GM18873 (cell line): Measurements from ENCODE around the gene PDE3B.
A peak's percentile ranks its signal among the peaks of the same experiment; 100 is the strongest.
"Not testable (repeated sequence)": the region's sequence is repeated elsewhere in the genome, so short reads cannot be mapped to it uniquely, and the experiment has no call there.

ENCODE experiments used
- ATAC-seq: cut with Tn5 transposase; IDR thresholded peaks from one replicate; pipeline ENCODE4 v1.9.1; 2021; ENCODE audit warnings: mild to moderate bottlenecking, moderate library complexity, moderate number of reproducible peaks; ENCODE audit not compliant: unreplicated experiment, low FRiP score

The PDE3B gene

DNA sequence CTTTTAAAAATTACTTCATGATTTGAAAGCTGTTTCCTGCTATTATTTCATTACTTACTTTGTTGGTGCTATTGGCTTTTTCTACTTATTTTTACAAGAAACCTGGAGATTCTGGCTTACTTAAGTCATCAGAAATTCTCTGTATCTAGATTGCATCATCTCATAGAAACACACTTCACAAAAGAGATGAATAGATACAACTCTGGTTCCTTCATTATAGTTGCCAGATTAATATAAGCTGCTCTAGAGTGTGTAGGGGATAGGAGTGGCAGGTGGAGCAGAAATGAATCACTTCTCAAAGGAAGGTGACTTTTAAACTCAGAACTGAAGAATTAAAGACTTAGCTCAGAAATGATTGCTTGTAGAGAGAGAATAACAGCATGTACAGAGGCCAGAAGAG, 228.4 kb downstream of the PDE3B start:
- ATAC-seq: no peak

DNA sequence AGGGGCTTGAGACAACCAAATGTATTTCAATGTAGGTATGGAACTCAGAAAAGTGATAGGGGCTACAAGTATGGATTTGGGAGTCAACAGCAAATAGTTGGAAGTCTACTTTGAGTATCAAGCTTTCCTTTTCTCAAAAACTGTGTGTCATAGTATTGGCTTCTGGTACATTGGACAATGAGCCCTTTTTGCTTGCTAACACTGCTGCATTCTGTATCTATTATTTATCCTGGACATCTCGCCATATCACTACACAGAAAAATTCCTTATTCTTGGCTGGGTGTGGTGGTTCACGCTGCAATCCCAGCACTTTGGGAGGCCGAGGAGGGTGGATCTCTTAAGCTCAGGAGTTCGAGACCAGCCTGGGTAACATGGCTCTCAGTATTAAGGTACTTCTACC, 230.0 kb downstream of the PDE3B start:
- ATAC-seq: no peak

DNA sequence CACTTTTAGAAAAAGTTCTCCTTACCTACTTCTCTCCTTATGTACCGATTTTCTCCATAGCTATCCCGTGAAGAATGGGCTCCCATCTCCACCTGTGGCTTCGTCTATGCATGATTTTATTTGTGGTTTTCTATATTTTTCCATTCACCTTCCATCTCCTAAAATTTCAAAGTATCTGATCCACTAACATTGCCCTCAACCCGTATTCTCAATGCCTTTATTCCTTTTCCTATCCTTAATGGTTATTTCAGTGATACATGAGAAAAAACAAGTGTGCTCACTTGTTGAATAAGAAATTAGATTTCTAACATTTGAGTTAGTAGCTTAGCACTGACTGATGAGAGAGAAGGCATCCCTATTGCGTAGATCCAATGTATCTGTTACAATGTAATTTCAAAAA, 231.6 kb downstream of the PDE3B start:
- ATAC-seq: no peak

DNA sequence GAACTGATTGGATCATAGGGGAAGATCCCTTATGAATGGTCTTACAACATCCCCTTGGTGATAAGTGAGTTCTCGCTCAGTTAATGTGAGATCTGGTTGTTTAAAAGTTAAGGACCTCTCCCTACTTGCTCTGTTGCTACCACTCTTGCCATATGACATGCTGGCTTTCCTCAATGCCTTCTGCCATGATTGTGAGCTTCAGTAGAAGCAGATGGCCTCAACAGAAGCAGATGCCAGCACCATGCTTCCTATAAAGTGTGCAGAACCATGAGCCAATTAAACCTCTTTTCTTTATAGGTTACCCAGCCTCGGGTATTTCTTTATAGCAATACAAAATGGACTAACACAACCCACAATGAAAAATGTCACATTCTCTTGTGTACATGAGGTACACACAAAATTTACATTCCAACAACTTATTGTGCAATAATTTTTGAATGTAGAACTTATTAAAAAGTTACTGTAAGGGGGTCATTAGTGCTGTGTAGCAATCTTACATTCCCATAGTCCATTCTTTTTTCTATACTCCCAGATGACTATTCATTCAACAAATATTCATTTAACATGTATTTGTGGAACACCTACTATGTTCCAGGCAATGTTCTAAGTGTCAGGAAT, 238.1 kb downstream of the PDE3B start:
- no peak for ATAC-seq

DNA sequence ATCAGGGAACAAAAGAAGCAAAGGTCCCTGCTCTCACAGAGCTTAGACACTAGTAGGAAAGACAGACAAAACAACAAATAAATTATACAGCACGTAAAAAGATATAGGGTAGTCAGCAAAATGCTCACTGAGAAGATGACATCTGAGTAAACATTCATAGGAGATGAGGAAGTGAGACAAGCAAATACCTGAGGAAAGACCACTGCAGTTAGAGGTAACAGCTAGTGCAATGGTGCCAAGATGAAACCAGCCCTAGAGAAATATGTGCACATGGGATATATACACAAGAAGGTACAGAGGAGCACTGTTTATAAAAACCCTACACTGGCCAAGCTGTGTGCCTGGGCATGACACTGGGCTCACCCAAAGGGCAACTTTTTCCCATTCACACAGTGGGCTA, 238.6 kb downstream of the PDE3B start:
- no peak for ATAC-seq

DNA sequence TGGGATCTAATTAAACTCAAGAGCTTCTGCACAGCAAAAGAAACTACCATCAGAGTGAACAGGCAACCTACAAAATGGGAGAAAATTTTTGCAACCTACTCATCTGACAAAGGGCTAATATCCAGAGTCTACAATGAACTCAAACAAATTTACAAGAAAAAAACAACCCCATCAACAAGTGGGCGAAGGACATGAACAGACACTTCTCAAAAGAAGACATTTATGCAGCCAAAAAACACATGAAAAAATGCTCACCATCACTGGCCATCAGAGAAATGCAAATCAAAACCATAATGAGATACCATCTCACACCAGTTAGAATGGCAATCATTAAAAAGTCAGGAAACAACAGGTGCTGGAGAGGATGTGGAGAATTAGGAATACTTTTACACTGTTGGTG, 240.1 kb downstream of the PDE3B start:
- not testable (repeated sequence) for ATAC-seq

DNA sequence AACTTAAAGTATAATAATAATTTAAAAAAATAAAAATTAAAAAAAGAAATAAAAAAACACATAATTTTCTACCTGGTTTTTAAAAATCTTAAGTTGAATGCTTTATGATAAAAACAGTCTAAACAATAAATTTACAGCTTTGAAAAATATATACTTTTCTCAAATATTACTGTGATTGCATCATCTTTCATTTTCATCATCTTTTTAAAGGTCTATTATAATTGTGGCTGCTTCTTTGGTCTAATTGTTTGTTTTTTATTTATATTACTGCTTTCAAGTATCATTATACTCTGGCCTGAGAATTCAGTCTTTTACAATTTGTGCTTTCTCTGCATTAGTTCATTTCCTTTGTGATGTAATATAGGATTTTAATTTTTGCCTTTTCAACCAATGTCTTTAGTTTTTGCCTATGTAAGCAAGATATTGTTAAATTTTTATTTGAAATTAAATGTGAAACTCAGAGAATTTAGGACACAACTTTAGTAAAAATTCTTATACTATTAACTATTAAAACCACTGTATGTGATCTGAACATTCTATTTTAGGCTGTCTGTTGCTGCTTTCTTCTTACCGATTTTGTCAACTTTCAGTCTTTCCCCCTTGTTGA, 241.2 kb downstream of the PDE3B start:
- no peak for ATAC-seq

DNA sequence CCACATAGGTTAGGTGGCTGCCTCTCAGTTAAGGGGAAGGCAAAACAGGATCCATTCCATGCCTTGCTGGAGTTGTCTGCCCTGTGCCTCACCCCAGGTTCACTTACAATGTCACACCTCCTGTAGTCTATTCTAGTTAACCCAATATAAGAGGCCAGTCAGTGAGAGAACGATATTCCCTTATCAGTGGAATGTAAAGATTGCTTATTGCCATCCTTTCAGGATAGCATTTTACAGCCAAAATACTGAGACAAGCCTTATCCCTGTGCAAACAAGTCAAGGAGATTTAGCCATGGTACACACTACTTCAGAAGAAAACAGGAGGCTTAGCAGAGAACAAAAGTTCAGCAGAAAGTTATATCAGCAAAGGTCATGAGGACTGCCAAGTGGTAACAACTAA, 242.9 kb downstream of the PDE3B start:
- ATAC-seq: no peak

DNA sequence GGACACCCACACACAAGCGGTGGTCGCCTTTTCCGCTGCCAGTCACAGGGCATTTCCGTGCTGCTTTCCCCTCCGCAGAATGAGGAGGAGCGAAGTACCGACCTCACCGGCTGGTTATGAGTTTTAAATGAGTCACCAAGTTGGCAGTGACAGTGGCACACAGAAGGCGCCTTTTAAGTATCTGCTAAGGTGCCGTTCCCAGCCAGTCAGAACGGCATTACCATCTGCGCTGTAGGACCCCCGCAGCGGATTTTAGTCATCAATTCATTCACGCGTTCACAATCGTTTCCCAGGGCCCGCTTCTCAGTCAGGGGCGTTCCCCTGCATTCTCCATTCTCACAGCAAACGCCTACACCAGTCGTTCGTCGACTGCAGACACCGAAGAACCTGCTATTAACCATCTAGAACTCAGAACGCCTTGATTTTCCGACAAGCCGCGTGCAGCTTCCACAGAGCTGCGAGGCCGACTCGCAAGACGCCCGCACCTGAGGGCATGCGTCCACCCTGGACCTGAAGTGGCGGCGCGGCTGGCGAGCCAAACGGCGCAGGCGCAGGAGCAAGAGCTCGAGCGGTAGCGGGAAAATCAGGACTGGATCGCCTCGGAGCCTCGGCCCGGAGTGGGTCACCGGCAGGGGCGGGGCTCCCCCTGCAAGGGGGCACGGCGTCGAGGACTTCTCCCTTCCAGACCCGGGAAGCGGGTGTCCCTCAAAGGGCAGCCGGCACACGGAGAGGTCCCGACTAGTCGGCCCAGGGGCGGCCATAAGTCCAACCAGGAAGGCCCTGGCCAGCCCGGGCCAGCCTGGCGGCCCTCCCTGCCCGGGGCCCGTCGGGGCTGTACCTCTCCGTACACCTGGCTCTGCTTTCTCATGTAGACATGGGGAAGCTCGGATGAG, 247.8 kb downstream of the PDE3B start:
- peak; percentile 48 for ATAC-seq

DNA sequence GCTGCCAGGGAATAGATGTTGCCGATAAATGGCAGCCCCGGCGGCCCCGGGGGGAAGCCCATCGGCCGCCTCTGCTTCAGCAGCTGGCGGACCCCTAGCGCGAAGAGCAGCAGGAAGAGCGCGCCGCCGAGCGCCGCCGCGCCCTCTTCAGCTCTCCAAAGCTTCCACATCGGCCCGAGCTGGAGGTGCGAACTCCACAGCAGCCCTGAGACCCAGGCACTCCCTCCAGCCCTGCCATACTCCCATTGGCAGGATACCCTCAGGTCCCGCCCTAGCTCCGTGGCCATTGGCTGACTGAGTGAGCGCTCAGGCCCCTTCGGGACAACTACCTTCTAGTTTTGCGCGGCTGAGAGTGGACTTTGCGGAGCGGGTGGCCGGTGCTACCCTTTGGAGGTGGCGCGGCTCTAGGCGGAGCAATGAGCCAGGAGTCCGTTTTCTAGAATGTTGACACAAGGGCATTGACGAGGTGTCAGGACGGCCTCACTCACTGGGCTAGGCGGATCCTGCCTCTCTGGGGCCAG, 248.5 kb downstream of the PDE3B start, which contains the start of gene CYP2R1:
Gene CYP2R1, minus strand, starts transcription at position 196 of the 521 bp plus-strand sequence. Its CDS starts 26 bp downstream, at position 170.
- ATAC-seq: peak; percentile 95

DNA sequence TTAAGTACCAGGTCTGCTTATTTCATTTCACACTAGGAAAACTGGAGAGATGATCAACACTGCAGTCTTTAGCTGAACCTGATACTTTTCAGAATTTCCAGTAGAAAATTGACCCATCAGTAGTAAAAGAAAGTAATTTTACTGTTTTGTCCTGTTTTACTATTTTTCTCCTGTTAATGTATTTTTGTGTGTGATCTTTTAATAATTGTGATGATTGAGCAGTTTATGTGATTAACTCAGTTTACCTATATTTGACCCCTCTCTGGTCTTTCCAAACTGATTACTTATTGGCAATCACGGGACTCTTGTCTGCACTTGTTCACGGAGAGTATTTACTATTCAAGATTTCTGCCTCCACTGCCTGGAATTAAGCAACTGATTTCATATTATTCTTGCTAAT, 249.0 kb downstream of the PDE3B start:
- no peak for ATAC-seq

DNA sequence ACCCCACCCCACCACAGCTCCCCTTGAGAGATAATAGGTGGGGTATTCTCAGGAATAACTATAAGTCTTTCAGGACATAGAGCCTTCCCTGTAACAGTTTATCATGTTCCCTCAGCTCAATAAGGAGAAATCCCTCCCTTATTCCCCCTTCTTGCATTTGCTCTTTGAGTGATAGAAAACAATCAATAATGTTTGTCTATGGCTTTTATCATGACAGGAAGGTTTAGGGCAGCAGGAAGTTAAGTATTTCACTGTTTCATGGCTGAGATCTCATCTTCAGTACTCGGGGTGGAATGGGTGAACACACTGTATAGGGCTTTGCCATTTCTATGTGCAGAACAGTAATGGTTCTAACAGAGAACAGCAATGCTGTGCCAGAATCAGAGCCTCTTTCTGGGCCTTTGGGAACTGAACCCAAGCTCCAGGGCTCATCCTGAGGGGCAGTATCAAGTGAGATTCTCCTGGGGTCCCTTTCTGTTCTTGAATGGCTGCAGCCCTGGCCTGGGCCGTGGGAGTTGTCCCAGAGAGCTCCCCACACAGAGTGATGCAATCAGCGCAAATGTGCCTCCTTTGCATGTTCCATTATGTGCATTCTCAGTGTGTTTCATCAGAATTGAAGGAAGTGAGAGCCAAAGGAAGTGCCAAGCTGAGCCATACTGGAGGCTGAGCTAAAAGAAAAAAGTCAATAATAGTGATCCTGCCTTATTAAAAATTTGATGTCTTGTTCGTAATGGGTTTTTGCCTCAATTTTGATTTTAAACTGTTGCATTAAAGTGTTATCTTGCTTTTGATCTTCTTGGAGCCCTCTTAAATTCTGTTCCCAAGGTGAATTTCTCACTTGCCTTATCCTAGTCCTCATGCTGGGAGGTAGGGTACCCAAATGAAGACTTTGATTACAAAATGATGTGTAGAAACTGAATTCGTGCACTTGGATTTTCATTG, 251.3 kb downstream of the PDE3B start:
- no peak for ATAC-seq

DNA sequence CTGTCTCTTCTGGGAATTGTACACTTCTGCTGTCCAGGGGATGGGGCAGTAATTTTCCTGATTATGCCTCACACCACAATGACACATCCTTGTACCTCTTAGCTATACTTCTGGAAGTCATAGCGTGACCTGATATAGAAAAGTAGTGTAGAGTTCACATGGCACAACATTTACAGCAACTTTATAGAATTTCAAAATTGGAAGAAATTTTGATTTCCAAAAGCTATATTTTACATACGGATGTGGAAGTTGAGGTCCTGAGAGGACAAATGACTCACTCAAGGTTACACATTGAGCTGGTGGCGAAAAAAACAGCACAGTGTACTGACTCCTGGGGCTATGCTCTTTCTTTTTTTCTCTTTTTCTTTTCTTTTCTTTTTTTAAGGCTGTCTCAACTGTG, 254.8 kb downstream of the PDE3B start:
- ATAC-seq: no peak

DNA sequence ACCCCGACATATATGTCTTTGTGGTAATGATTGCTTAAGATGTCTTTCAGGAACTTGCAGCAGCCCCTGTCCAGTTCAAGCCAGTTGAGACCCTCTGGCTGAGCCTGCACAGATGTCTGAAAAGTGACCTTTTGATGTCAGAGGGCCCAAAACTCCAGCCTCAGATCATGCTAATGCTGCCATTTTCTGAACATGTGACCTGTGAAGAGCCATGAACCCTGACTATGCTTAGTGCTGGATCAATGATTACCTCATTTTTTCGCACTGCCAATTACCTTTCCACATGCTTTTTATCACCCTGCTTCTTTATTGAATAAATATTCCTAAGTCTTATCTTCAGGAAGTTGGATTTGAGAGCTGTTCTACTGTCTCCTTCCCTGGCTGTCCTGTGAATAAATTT, 255.3 kb downstream of the PDE3B start:
- ATAC-seq: no peak

DNA sequence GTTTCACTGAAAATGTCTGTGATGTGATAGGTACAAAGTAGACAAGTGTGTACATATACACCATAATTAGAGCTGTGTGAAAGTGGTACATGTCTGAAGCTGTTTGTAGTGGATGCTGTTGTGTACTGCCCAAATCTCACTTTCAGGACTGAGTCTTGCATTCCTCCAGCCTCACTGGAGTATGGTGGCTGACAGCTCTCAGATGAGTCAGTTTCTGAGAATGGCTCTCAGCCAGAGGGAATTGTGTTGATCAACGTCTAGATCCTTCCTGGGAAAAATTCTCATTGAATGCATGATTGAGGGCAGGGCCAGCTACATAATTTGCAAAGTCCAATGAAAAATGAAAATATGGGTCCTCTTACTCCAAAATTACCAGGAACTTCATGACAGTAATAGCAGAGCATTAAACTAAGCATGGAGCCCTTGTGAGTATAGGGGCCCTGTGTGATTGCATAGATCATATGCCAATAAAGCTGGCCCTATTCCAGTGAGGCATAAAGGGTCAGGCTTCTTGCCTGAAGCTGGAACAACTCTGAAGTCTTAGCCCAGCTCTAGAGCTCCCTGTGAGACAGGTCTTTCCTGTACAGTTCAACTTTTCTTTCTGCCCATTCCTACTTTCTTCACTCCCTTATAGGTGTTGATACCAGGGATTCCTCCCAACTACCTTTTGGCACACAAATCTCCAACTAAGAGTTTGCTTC, 259.2 kb downstream of the PDE3B start:
- no peak for ATAC-seq

DNA sequence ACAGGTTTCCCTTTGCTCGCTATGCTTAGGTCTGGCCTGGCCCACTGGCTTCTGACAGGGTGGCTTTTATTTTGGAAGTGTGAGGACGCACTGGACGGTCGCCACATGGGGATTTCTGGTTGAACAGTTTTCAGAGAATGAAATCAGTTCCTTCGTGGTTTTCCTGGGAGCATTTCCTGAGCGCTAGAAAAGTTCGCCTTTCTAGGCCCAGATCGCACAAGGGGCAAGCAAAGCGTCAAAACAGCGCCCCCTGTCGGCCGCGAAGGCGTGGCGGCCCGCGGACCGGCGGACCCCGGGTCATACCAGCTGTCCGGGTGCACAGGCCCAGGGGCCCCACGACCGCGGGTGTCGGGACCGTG, 261.1 kb downstream of the PDE3B start:
- peak; percentile 33 for ATAC-seq

DNA sequence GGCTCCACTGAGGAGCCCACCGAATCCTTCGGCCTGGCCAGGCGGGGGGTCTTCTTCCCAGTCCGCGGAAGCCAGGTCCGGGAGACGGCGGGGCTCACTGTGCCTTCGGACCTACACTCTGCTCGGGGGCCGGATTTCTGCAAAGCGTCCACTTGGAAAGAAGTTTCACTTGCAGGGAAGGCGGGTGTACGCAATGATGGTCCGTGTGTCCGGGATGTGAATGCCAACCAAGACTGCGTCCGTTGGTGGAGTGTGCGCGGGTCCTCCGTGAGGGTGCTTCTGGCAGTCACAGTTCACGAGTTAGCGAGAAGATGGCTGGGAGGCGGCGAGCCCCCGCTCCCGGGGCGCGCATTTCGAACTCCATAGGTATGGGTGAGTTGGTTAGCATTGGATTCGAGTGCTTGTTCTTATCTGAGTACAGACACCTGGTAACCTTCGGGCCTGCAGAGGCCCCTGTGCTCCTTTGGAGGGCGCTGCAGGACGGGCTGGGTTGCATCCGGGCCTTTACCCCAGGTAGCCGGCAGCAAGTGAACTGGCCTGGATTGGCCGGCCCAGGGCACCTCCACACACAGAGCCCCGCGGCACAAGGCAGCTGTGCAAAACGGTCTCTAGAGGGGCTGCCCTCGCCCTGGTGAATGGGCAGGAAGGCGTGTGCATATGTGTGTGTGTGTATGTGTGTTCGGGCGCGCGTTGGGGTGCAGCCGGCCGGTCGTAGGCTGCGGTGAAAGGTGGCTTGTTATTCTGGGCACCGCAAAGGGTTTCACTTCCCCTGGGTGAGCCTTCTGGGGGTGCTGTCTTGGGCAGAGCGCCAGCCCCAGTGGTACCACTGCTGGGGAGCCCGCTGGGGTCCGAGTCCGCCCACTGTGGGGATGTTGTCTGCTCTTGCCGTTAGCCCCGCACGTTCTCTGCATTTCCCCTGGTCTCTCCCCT, 261.8 kb downstream of the PDE3B start:
- ATAC-seq: peak; percentile 57

DNA sequence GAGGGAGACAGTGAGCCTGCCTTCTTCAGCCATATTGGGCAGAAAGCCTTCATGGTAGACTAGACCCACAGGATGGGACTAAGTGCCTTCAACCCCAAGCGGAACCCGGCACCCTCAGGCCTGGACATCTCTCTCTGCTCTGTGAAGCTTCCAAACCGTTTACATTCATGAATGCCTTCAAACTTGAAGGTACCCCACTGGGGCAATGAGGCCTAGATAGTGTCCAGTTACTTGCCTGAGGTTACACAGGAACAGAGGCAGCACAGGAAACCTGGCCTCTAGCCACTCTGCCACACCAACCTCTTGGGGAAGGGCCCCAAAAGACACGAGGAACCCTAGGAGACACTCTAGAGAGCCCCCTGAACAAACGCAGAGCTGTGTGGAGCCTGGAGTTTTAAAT, 263.0 kb downstream of the PDE3B start:
- ATAC-seq: no peak

DNA sequence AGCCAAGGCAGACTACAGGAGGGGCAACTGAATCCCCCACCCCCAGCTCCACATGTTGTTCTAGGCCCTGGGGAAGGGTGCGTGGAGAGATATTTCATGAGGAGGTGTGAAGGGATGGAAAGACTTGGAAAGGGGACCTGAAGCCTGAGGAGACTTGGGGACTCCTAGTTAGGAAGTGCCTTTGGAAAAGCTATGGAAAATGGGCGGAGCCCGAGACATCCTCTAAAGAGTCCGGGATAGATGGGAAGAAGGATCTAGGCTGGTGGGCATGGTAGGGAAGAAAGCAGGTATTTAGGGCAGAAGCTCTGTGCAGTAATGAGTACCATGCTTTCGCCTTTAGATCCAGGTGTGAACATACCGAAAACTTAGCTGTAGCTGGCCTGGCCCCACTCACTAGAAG, 263.4 kb downstream of the PDE3B start:
- no peak for ATAC-seq
